Measurements from ENCODE around the gene PIP.
"Not testable (repeated sequence)": the region's sequence is repeated elsewhere in the genome, so short reads cannot be mapped to it uniquely, and the experiment has no call there.

The PIP gene

GRCh38 chr7:143180771-143181170 is 48.9 kb downstream of the PIP start:
- DNase-seq = not testable (repeated sequence)

- DNase-seq = no peak
Observed at GRCh38 chr7:143181349-143181748, 49.5 kb downstream of the PIP start.

GRCh38 chr7:143183024-143183423 is 51.1 kb downstream of the PIP start, which contains the start of gene TAS2R39:
Gene TAS2R39, plus strand, starts transcription at chr7:143183419. Its CDS starts 0 bp downstream, at chr7:143183419.
- DNase-seq = no peak

GRCh38 chr7:143185551-143185950 is 53.7 kb downstream of the PIP start:
- no peak for DNase-seq

GRCh38 chr7:143188994-143189393 is 57.1 kb downstream of the PIP start:
- no peak for DNase-seq

Data from cerebellar nuclear complex (tissue), 1 donor.